ENCODE measurements around the gene RASSF5. TPM values are rescaled to one million over a fixed set of nuclear protein-coding genes. Genes with fewer than 3 reads are reported as not detected.

The RASSF5 gene
- total and polyA plus RNA-seq, 9 of the 15 experiments (the other 6 are each of a cell fraction or from before 2014, with no cell fraction given) = 6.1 to 41.0 (median 25.2) TPM

DNA sequence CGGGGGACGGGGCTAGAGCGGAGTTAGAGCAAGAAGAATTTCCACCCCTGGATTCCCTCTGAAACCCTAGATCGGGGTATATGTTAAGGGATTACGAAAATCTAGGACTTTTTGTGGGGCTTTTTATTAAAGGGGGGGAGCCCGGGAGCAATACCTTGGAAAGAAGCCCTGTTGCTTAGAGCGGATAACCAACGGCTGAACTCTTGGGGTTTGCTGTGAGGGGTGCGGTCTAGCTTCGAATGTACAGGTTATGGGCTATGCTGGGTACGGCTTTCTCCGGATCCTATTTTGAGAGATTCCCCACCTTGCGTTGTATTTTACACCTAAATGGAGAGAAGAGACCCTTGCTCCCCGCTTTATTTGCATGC is 128.6 kb downstream of the RASSF5 start:
- peak overlapping the region; percentile 95 for H2AFZ ChIP-seq (ENCODE audit: low read depth, low read length)
- POLR2A ChIA-PET = interaction anchor here (0.6 to 4.7 kb wide), 17 partner anchors 8 to 1859 kb away, joined by 3 to 57 read pairs (median 5); partner anchors contain the start of genes EIF2D and PFKFB2
- H3K9me3 ChIP-seq (replicated peaks; ENCODE audit: control insufficient read depth, insufficient read depth, low read depth, low read length) = no peaks in the 10 kb centered on the region
- intact Hi-C loops (cut with micrococcal nuclease) (loop anchor here (2.0 kb wide), 2 partner anchors 99 to 165 kb away; no protein-coding TSS in a partner anchor), in situ Hi-C loops (cut with MboI) (no loop called here)
- CTCF ChIA-PET (ENCODE audit: low intra/inter-chr PET ratio) = interaction anchor here (0.6 to 4.2 kb wide), 5 partner anchors 23 to 869 kb away, joined by 3 to 63 read pairs (median 6); no protein-coding TSS in a partner anchor
- no peak for FAIRE-seq
- BruUV-seq (replicated peaks) = no TSS peak
- peaks cover 38% of the 10 kb centered on the region for H3K79me2 ChIP-seq (ENCODE audit: control insufficient read depth, insufficient read depth, low read length)
- no peaks in the 10 kb centered on the region for H3K9me1 ChIP-seq (ENCODE audit: control insufficient read depth, insufficient read depth, low read length)
- H3K9ac ChIP-seq (ENCODE audit: insufficient read depth in 1 of 2, low read depth in 2 of 2, low read length in 2 of 2) = peak overlapping the region; percentile 76 to 93
- H4K20me1 ChIP-seq (replicated peaks; ENCODE audit: control insufficient read depth, insufficient read depth, low read length) = no peaks in the 10 kb centered on the region
- DNase-seq (ENCODE audit: extremely low read depth in 1 of 4, low spot score in 3 of 4) = peak in 1 of 4 experiments; percentile 55
- no peaks in the 10 kb centered on the region for H3K27me3 ChIP-seq (ENCODE audit: control insufficient read depth in 2 of 2, insufficient read depth in 2 of 2, low read length in 2 of 2)
- H3K4me1 ChIP-seq (replicated peaks in 1 of 2; ENCODE audit: control insufficient read depth in 2 of 2, insufficient read depth in 2 of 2, low read length in 2 of 2) = peaks cover 14 to 24% of the 10 kb centered on the region in 2 experiments
- ATAC-seq = peak; percentile 54
- TF ChIP-seq NR1H2 (CRISPR knock-in tag; IDR thresholded peaks at IDR 0.05) (no peak), NEUROD1 (IDR thresholded peaks at IDR 0.05; ENCODE audit: borderline replicate concordance, low read depth, low read length, partially characterized antibody) (no peak), TAF7 (tag; IDR thresholded peaks at IDR 0.05) (0 out of 2 replicates have a peak, but pooled peaks have one; percentile 6), CHD4 (IDR thresholded peaks at IDR 0.05; ENCODE audit: insufficient read depth, insufficient replicate concordance, low read depth, low read length, poor library complexity, severe bottlenecking) (peak; percentile 57), SMARCA4 (IDR thresholded peaks at IDR 0.05) (no peak; the same call in 1 of the 2 replicates), GTF2E2 (tag; IDR thresholded peaks at IDR 0.05) (peak; percentile 61; the same call in 1 of the 2 replicates), BRD4 (IDR thresholded peaks at IDR 0.05) (0 out of 2 replicates have a peak, but pooled peaks have one; percentile 45), COPS2 (conservative IDR thresholded peaks at IDR 0.05) (no peak)
- peaks cover 24% of the 10 kb centered on the region for H3K36me3 ChIP-seq (ENCODE audit: control insufficient read depth, insufficient read depth, low read length)
- peak overlapping the region; percentile 77 for H3K27ac ChIP-seq (ENCODE audit: extremely low read depth, low read depth, low read length)
- H3K4me2 ChIP-seq (ENCODE audit: insufficient read depth, low read length) = peak overlapping the region; percentile 92
- under 1% methylated on average over 14 of the region's 14 CpGs for WGBS (ENCODE audit: insufficient coverage, low coverage, missing lambda C conversion rate)
- peak overlapping the region; percentile 87 for H3K4me3 ChIP-seq

Data from K562 (cell line).